GM21717 (cell line): ENCODE measurements around the gene PARM1.

Experiments used
- ATAC-seq: cut with Tn5 transposase; IDR thresholded peaks from one replicate; pipeline ENCODE4 v1.9.1; 2021; ENCODE audit warnings: mild to moderate bottlenecking, moderate library complexity; ENCODE audit not compliant: unreplicated experiment

The PARM1 gene

GRCh38 chr4:74932832-74933561 is at the start of gene PARM1:
PARM1 (plus strand) TSS chr4:74933116; CDS start chr4:74933328, 212 bp downstream.
- ATAC-seq: peak; percentile 82

- no peak for ATAC-seq
Measured at GRCh38 chr4:74884266-74884665, 48.6 kb upstream of the PARM1 start.

- no peak for ATAC-seq
Measured at GRCh38 chr4:74886484-74886883, 46.4 kb upstream of the PARM1 start.

- no peak for ATAC-seq
Measured at GRCh38 chr4:74890341-74890740, 42.6 kb upstream of the PARM1 start.

- no peak for ATAC-seq
Measured at GRCh38 chr4:74891037-74891436, 41.9 kb upstream of the PARM1 start.

GRCh38 chr4:74893171-74893570 is 39.7 kb upstream of the PARM1 start:
- ATAC-seq: no peak

GRCh38 chr4:74896595-74896994 is 36.3 kb upstream of the PARM1 start:
- ATAC-seq: no peak

GRCh38 chr4:74897386-74897785 is 35.5 kb upstream of the PARM1 start:
- no peak for ATAC-seq

- no peak for ATAC-seq
Measured at GRCh38 chr4:74900862-74901261, 32.1 kb upstream of the PARM1 start.

- ATAC-seq: no peak
Measured at GRCh38 chr4:74904509-74905065, 28.3 kb upstream of the PARM1 start.

- no peak for ATAC-seq
Measured at GRCh38 chr4:74906771-74907170, 26.1 kb upstream of the PARM1 start.

- ATAC-seq: peak; percentile 67
Measured at GRCh38 chr4:74919783-74920182, 13.1 kb upstream of the PARM1 start.

- no peak for ATAC-seq
Measured at GRCh38 chr4:74920704-74921103, 12.2 kb upstream of the PARM1 start.

- no peak for ATAC-seq
Measured at GRCh38 chr4:74921490-74921889, 11.4 kb upstream of the PARM1 start.

- ATAC-seq: no peak
Measured at GRCh38 chr4:74926007-74926406, 6.9 kb upstream of the PARM1 start.

GRCh38 chr4:74930162-74930561 is 2.8 kb upstream of the PARM1 start:
- peak; percentile 60 for ATAC-seq

GRCh38 chr4:74931376-74931775 is 1.5 kb upstream of the PARM1 start:
- no peak for ATAC-seq

GRCh38 chr4:74932010-74932409 is 906 bp upstream of the PARM1 start:
- ATAC-seq: no peak

- ATAC-seq: peak; percentile 8
Measured at GRCh38 chr4:74933562-74934015, 673 bp downstream of the PARM1 start.

- ATAC-seq: no peak
Measured at GRCh38 chr4:74934016-74934831, 1.3 kb downstream of the PARM1 start.

- ATAC-seq: no peak
Measured at GRCh38 chr4:74934888-74935287, 2.0 kb downstream of the PARM1 start.

GRCh38 chr4:74941123-74941522 is 8.2 kb downstream of the PARM1 start:
- no peak for ATAC-seq
